ENCODE data around the gene PDIA4.

DNA sequence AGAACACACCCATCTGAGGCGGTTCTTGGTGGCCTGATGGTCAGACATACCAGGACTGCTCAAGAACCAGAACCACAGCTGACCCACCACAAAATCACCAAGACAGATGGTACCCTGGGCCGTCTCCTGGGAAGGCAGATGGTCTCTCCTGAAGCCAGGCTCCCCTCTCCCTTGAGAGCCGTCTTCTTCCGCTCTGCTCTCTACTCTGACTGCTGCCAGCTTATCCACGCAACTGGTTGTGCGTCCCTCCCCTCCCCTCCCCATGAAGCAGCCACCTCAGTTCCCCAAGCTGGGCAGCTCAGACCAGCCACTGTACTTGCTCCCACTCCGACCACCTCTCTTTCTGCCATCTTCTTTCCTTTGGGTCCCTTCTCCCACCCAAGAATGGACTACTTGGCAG is 14.0 kb downstream of the PDIA4 start:
- TF ChIP-seq, protein P1, sequence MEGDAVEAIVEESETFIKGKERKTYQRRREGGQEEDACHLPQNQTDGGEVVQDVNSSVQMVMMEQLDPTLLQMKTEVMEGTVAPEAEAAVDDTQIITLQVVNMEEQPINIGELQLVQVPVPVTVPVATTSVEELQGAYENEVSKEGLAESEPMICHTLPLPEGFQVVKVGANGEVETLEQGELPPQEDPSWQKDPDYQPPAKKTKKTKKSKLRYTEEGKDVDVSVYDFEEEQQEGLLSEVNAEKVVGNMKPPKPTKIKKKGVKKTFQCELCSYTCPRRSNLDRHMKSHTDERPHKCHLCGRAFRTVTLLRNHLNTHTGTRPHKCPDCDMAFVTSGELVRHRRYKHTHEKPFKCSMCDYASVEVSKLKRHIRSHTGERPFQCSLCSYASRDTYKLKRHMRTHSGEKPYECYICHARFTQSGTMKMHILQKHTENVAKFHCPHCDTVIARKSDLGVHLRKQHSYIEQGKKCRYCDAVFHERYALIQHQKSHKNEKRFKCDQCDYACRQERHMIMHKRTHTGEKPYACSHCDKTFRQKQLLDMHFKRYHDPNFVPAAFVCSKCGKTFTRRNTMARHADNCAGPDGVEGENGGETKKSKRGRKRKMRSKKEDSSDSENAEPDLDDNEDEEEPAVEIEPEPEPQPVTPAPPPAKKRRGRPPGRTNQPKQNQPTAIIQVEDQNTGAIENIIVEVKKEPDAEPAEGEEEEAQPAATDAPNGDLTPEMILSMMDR (IDR thresholded peaks at IDR 0.05), result no peak
- TF ChIP-seq POLR2A (IDR thresholded peaks at IDR 0.05), result no peak

Measured in uterus (tissue), 2 donors.